HG02840 (cell line): ENCODE results near the gene GLI1.
"Not testable (repeated sequence)": the region's sequence is repeated elsewhere in the genome, so short reads cannot be mapped to it uniquely, and the experiment has no call there.

Source experiments
- ATAC-seq: cut with Tn5 transposase; IDR thresholded peaks from one replicate; pipeline ENCODE4 v1.9.1; 2021; ENCODE audit warnings: mild to moderate bottlenecking, moderate library complexity, moderate number of reproducible peaks; ENCODE audit not compliant: unreplicated experiment, low FRiP score

Gene GLI1

GRCh38 chr12:57491393-57492280 is 32.1 kb downstream of the GLI1 start:
- ATAC-seq, result no peak

DNA sequence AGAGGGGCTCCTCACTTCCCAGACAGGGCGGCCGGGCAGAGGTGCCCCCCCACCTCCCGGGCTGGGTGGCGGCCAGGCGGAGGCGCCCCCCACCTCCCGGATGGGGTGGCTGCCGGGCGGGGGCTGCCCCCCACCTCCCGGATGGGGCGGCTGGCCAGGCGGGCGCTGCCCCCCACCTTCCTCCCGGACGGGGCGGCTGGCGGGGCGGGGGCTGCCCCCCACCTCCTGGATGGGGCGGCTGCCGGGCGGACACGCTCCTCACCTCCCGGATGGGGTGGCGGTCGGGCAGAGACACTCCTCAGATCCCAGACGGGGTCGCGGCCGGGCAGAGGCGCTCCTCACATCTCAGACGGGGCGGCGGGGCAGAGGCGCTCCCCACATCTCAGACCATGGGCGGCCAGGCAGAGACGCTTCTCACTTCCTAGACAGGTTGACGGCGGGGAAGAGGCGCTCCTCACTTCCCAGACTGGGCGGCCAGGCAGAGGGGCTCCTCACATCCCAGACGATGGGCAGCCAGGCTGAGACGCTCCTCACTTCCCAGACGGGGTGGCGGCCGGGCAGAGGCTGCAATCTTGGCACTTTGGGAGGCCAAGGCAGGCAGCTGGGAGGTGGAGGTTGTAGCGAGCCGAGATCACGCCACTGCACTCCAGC is 35.6 kb downstream of the GLI1 start:
- not testable (repeated sequence) for ATAC-seq

DNA sequence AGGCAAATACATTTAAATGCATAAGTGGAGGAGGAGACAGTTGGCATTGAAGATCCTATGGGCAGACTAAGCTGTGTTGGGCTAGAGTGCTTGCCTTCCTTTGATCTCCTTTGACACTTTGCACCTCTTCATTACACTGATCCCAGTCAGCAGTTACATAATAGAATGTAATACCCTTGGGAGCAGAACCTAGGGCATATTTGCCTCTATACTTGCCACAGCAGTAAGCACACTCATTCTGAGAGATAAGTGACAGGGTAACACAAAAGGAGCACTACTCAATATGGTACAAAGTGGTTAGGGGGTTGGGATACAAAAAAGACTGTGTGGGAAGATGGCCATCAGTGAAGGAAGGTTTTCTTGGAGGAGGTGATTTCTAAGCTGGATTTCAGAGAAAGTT is 37.2 kb downstream of the GLI1 start:
- no peak for ATAC-seq

GRCh38 chr12:57497223-57498131 is 37.9 kb downstream of the GLI1 start:
- ATAC-seq, result no peak

GRCh38 chr12:57498132-57498502 is 38.5 kb downstream of the GLI1 start:
- no peak for ATAC-seq

DNA sequence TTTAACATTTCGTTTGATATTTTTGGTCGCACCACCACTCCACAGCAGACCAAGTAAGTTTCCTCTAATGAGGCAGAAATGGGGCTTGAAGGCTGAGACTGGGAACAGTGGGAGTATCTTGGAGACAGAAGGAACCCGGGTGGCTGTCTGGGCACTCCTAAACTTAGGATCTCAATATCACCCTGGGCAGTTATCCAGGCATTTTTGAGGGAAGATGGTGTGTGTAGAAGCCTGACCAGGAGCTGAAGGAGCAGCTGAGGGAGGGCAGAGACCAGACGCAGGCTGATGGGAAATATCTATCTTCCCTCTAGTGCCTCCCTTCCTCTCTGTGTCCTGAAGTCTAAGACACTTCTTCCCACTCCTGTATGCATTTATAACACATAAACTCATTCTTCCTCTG is 39.0 kb downstream of the GLI1 start:
- ATAC-seq, result no peak

DNA sequence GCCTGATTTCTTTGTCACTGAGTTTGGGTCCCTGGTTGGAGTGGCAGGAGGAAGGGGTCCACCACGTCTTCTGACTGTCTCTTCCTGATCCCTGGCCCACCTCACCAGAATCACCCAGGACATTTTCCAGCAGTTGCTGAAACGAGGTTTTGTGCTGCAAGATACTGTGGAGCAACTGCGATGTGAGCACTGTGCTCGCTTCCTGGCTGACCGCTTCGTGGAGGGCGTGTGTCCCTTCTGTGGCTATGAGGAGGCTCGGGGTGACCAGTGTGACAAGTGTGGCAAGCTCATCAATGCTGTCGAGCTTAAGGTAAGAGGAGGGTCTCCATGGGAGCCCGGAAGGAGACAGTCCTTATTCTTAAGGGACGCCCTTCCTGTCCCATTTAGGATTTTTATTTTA is 40.6 kb downstream of the GLI1 start:
- ATAC-seq, result no peak

- ATAC-seq, result not testable (repeated sequence)
Measured at GRCh38 chr12:57502311-57502969, 42.9 kb downstream of the GLI1 start.

GRCh38 chr12:57506541-57506940 is 47.0 kb downstream of the GLI1 start:
- ATAC-seq, result not testable (repeated sequence)

- ATAC-seq, result not testable (repeated sequence)
Measured at GRCh38 chr12:57507796-57508195, 48.2 kb downstream of the GLI1 start.

DNA sequence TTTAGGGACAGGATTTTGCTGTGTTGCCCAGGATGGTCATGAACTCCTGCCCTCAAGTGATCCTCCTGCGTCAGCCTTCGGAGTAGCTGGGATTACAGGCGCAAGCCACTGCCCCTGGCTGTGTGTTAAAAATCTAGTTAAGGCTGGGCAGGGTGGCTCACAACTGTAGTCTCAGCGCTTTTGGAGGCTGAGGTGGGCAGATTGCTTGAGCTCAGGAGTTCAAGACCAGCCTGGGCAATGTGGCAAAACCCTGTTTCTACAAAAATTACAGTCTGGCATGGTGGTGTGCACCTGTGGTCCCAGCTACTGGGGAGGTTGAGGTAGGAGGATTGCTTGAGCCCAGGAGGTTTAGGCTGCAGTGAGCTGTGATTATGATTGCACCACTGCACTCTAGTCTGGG is 51.6 kb downstream of the GLI1 start:
- no peak for ATAC-seq

- no peak for ATAC-seq
Measured at GRCh38 chr12:57511588-57512325, 52.2 kb downstream of the GLI1 start.

GRCh38 chr12:57512665-57513064 is 53.1 kb downstream of the GLI1 start:
- ATAC-seq, result no peak

- ATAC-seq, result no peak
Measured at GRCh38 chr12:57513266-57513665, 53.7 kb downstream of the GLI1 start.

GRCh38 chr12:57513677-57514076 is 54.1 kb downstream of the GLI1 start:
- not testable (repeated sequence) for ATAC-seq

DNA sequence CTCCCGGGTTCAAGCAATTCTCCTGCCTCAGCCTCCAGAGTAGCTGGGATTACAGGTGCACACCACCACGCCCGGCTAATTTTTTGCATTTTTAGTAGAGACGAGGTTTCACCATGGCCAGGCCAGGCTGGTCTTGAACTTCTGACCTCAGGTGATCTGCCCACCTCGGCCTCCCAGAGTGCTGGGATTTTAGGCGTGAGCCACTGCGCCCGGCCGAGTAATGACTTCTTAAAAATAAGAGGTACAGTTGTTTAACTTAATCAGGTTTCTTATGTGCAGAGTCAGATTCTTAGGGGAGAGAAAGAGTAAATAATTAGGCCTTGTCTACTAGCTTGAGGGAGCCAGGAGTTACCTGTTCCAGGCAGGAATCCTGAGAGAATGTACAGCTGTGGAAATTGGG is 54.7 kb downstream of the GLI1 start:
- not testable (repeated sequence) for ATAC-seq

DNA sequence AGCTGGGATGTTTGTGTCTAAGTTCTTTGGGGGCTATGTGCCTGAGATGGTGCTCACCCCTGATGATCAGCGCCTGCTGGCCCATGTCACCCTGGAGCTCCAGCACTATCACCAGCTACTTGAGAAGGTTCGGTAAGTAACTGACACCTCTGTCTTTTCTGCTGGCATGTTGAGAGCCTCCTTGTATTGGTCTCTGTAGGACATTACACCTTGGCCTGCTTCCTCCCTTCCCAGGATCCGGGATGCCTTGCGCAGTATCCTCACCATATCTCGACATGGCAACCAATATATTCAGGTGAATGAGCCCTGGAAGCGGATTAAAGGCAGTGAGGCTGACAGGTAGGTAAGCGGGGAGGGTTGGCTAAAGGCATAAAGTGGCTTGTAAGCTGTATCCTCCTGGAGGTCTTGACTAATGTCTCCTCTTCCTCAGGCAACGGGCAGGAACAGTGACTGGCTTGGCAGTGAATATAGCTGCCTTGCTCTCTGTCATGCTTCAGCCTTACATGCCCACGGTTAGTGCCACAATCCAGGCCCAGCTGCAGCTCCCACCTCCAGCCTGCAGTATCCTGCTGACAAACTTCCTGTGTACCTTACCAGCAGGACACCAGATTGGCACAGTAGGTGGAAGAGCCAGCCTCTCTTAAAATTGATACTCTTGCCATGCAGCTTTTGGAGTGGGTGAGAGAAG is 55.3 kb downstream of the GLI1 start:
- ATAC-seq, result no peak

- no peak for ATAC-seq
Measured at GRCh38 chr12:57515408-57515933, 55.9 kb downstream of the GLI1 start.
